Mesenchymal stem cell (in vitro differentiated cells and primary cell): ENCODE data around the gene STUB1.
A peak's percentile ranks its signal among the peaks of the same experiment; 100 is the strongest.

ENCODE experiments used
- DNase-seq: peaks from one replicate; pipeline ENCODE4 v3.0.0-alpha.2; 2013
- H2AFZ ChIP-seq: one replicate; pipeline ENCODE4 v1.6.1; 2013; ENCODE audit warnings: low read depth, mild to moderate bottlenecking, control low read depth, inconsistent platforms, low read length, moderate library complexity
- H2AK5ac ChIP-seq: 2 replicates; pipeline ENCODE4 v1.6.1; 2013; ENCODE audit warnings: low read length, moderate library complexity, mild to moderate bottlenecking, inconsistent platforms; ENCODE audit not compliant: severe bottlenecking
- H2BK120ac ChIP-seq: one replicate; pipeline ENCODE4 v1.6.1; 2013; ENCODE audit warnings: low read depth, mild to moderate bottlenecking, inconsistent platforms, low read length, moderate library complexity
- H2BK12ac ChIP-seq, 2 experiments: one replicate each; pipeline ENCODE4 v1.6.1; 2013; ENCODE audit warnings: inconsistent platforms in 2 of 2, low read length in 2 of 2, mild to moderate bottlenecking in 2 of 2, moderate library complexity in 2 of 2, control low read depth in 1 of 2
- H2BK15ac ChIP-seq: one replicate; pipeline ENCODE4 v1.6.1; 2013; ENCODE audit warnings: mild to moderate bottlenecking, low read depth, inconsistent platforms; ENCODE audit not compliant: poor library complexity, severe bottlenecking
- H2BK5ac ChIP-seq: 2 replicates; pipeline ENCODE4 v1.6.1; 2013; ENCODE audit warnings: low read depth, mild to moderate bottlenecking, low read length, control low read depth, inconsistent platforms; ENCODE audit not compliant: poor library complexity, severe bottlenecking
- H3K14ac ChIP-seq, 2 experiments: one replicate each; pipeline ENCODE4 v1.6.1; 2013; ENCODE audit warnings: inconsistent platforms in 2 of 2, low read length in 2 of 2, control low read depth in 1 of 2, mild to moderate bottlenecking in 1 of 2, moderate library complexity in 1 of 2
- H3K18ac ChIP-seq, 2 experiments: one replicate each; pipeline ENCODE4 v1.6.1; 2013; ENCODE audit warnings: inconsistent platforms in 2 of 2, low read length in 2 of 2, control low read depth in 1 of 2, low read depth in 1 of 2, mild to moderate bottlenecking in 1 of 2
- H3K23ac ChIP-seq, 2 experiments: one replicate each; pipeline ENCODE4 v1.6.1; 2013; ENCODE audit warnings: inconsistent platforms in 2 of 2, low read length in 2 of 2, mild to moderate bottlenecking in 2 of 2, moderate library complexity in 2 of 2, control low read depth in 1 of 2
- H3K27ac ChIP-seq: 2 replicates; pipeline ENCODE4 v1.5.1; 2013; ENCODE audit warnings: mild to moderate bottlenecking, moderate library complexity, low read length, control low read depth, inconsistent platforms; ENCODE audit not compliant: poor library complexity, severe bottlenecking
- H3K27me3 ChIP-seq, 2 experiments: 2 replicates each; pipeline versions ENCODE4 v1.6.1 to v1.7.0; 2013; ENCODE audit warnings: low read length in 2 of 2, mild to moderate bottlenecking in 2 of 2, moderate library complexity in 2 of 2, control low read depth in 1 of 2, inconsistent platforms in 1 of 2; ENCODE audit not compliant: control insufficient read depth in 1 of 2, insufficient read depth in 1 of 2
- H3K36me3 ChIP-seq, 2 experiments: 2 replicates each; pipeline versions ENCODE4 v1.6.1 to v1.7.0; 2013; ENCODE audit warnings: low read length in 2 of 2, control low read depth in 1 of 2, inconsistent platforms in 1 of 2, low read depth in 1 of 2, mild to moderate bottlenecking in 1 of 2; ENCODE audit not compliant: insufficient read depth in 2 of 2, control insufficient read depth in 1 of 2
- H3K4ac ChIP-seq, 2 experiments: one replicate each; pipeline ENCODE4 v1.6.1; 2013; ENCODE audit warnings: inconsistent platforms in 2 of 2, low read length in 2 of 2, mild to moderate bottlenecking in 2 of 2, moderate library complexity in 2 of 2, control low read depth in 1 of 2, low read depth in 1 of 2
- H3K4me1 ChIP-seq: 2 replicates; pipeline ENCODE4 v1.6.1; 2013; ENCODE audit warnings: low read depth, low read length, control low read depth; ENCODE audit not compliant: control insufficient read depth, insufficient read depth
- H3K4me2 ChIP-seq: 2 replicates; pipeline ENCODE4 v1.6.1; 2013; ENCODE audit warnings: low read length, mild to moderate bottlenecking, inconsistent platforms; ENCODE audit not compliant: poor library complexity, severe bottlenecking
- H3K4me3 ChIP-seq, 2 experiments: 2 replicates each; pipeline versions ENCODE4 v1.5.1 to v1.7.0; 2013; ENCODE audit warnings: low read length in 2 of 2, mild to moderate bottlenecking in 2 of 2, control low read depth in 1 of 2, low read depth in 1 of 2; ENCODE audit not compliant: insufficient read depth in 1 of 2
- H3K79me1 ChIP-seq: replicated peaks from 2 replicates; pipeline ENCODE4 v1.6.1; 2013; ENCODE audit warnings: mild to moderate bottlenecking, control low read depth, low read length, inconsistent platforms; ENCODE audit not compliant: poor library complexity, severe bottlenecking
- H3K9ac ChIP-seq: 2 replicates; pipeline ENCODE4 v1.7.0; 2013; ENCODE audit warnings: mild to moderate bottlenecking, low read length, moderate library complexity
- H3K9me3 ChIP-seq: 2 replicates; pipeline ENCODE4 v1.7.0; 2013; ENCODE audit warnings: mild to moderate bottlenecking, low read length; ENCODE audit not compliant: control insufficient read depth
- H4K8ac ChIP-seq: one replicate; pipeline ENCODE4 v1.6.1; 2013; ENCODE audit warnings: inconsistent platforms, mild to moderate bottlenecking, low read length, moderate library complexity
- H4K91ac ChIP-seq: one replicate; pipeline ENCODE4 v1.6.1; 2013; ENCODE audit warnings: mild to moderate bottlenecking, low read length, inconsistent platforms
- WGBS: methylation state at CpG from one replicate; pipeline ENCODE4 v1.1.7; 2013; ENCODE audit warnings: mixed read lengths; 5-methylcytosine and 5-hydroxymethylcytosine counted together

STUB1 gene

DNA sequence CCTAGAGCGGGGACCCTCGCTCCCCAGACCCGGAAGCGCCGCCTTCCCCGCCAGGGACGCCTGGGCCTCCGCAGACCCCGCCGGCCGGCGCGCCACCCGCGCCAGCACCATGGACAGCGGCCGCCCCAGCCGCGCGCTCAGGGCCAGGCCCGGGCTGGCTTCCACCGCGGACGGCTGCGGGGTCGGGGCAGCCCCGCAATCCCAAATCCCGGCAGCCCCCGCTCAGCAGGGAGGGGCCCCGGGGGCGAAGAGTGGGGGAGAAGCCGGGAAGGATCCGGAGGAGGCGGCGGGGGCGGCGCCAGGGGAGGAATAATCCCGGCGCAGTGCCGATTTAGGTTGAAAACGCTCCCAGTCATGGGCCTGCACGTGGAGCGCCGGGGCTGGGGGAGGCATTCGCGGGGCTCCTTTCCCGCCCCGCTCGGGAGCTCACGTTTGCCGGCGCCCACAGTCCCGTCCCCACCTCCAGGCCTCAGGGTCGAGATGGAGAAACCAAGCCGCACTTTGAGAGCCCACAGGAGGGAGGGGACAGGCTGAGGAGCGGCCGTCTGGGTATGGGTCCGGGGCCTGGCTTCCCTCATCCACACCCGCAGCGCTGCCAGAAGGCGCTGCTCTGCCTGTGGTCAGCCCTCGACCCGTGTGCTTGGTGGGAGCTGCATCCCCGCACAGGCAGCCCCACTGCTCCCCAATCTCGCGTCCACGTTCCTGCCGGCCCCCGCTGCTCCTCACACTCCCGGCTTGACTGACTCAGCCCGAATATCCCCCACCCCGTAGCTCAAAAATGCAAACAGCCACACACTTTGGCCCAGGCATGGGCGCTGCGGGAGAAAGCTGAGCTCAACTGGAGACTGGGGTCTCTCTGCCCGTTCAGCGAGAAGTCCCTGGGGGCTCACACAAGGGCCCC, 20.7 kb downstream of the STUB1 start:
- no peak overlapping the region for H3K9ac ChIP-seq
- no peak overlapping the region for H2BK15ac ChIP-seq
- no peak overlapping the region for H2AFZ ChIP-seq
- WGBS, result 12% methylated on average over 67 of the region's 76 CpGs
- no peak overlapping the region for H2BK5ac ChIP-seq
- H3K27ac ChIP-seq, result no peak overlapping the region
- H4K8ac ChIP-seq, result no peak overlapping the region
- H2AK5ac ChIP-seq, result no peak overlapping the region
- H3K14ac ChIP-seq, result no peak overlapping the region
- H3K79me1 ChIP-seq, result no peaks in the 10 kb centered on the region
- H3K27me3 ChIP-seq, result peaks cover 71 to 74% of the 10 kb centered on the region in 2 experiments
- peaks cover 6% of the 10 kb centered on the region for H3K4me1 ChIP-seq
- H2BK12ac ChIP-seq, result no peak overlapping the region
- no peak overlapping the region for H3K4me3 ChIP-seq
- no peak overlapping the region for H4K91ac ChIP-seq
- H2BK120ac ChIP-seq, result no peak overlapping the region
- no peaks in the 10 kb centered on the region for H3K9me3 ChIP-seq
- no peak for DNase-seq
- H3K23ac ChIP-seq, result no peak overlapping the region
- no peak overlapping the region for H3K18ac ChIP-seq
- H3K36me3 ChIP-seq, result peaks cover 0 to 3% of the 10 kb centered on the region in 2 experiments
- no peak overlapping the region for H3K4ac ChIP-seq
- H3K4me2 ChIP-seq, result peak overlapping the region; percentile 8

DNA sequence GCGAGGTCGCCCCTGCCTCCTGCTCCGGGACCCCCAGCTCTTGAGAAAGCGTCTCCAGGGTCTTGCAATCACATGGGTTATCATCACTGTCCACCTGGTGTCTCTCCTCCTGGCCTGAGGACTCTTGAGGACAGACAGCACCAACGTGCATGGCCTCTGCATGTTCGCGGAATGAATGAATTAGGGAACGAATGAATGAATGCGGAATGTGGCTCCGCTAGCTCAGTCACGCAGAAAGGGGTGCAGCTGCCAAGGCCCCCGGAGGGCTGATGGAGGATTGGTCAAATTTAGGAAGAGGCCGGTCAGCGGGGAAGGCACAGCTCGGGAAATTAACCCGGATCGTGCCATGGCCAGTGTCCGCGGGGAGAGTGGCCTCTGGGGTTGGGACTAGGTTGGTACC, 22.1 kb downstream of the STUB1 start:
- H4K91ac ChIP-seq, result no peak overlapping the region
- H3K23ac ChIP-seq, result no peak overlapping the region
- H3K4me1 ChIP-seq, result peaks cover 10% of the 10 kb centered on the region
- no peak overlapping the region for H3K4me3 ChIP-seq
- no peaks in the 10 kb centered on the region for H3K9me3 ChIP-seq
- H3K18ac ChIP-seq, result no peak overlapping the region
- no peaks in the 10 kb centered on the region for H3K36me3 ChIP-seq
- H2BK15ac ChIP-seq, result no peak overlapping the region
- H2BK5ac ChIP-seq, result no peak overlapping the region
- no peak overlapping the region for H3K4ac ChIP-seq
- H2BK12ac ChIP-seq, result no peak overlapping the region
- DNase-seq, result no peak
- H2BK120ac ChIP-seq, result no peak overlapping the region
- no peak overlapping the region for H2AFZ ChIP-seq
- H3K9ac ChIP-seq, result no peak overlapping the region
- peaks cover 76% of the 10 kb centered on the region in 2 experiments for H3K27me3 ChIP-seq
- WGBS, result 82% methylated on average over 19 of the region's 19 CpGs
- no peaks in the 10 kb centered on the region for H3K79me1 ChIP-seq
- H3K27ac ChIP-seq, result no peak overlapping the region
- no peak overlapping the region for H3K14ac ChIP-seq
- no peak overlapping the region for H2AK5ac ChIP-seq
- H4K8ac ChIP-seq, result no peak overlapping the region
- no peak overlapping the region for H3K4me2 ChIP-seq

DNA sequence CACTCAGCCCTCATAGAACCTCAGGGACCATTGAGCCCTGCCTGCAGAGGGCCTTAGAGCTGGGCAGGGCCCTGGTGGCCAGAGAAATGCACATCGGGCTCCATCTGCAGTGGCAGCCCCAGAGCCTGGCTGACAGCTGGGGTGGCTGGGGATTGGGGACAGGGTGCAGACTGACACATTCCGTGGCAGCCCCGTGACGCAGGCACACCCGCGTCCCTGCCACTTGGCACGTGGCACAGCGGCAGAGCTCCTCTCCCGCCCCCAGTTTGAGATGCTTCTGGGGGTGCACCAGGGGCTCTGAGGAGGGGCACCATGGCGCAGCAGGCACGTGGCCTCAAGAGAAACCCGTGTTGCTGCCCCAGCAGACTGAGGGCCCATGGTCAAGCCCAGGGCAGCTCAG, 23.2 kb downstream of the STUB1 start:
- Histone ChIP-seq H3K18ac (no peak overlapping the region), H2AK5ac (no peak overlapping the region), H4K91ac (no peak overlapping the region), H3K9ac (no peak overlapping the region), H3K23ac (peak overlapping the region in 1 of 2 experiments; percentile 27), H3K9me3 (no peaks in the 10 kb centered on the region), H4K8ac (no peak overlapping the region), H3K4me1 (peaks cover 10% of the 10 kb centered on the region), H3K27me3 (peaks cover 83 to 84% of the 10 kb centered on the region in 2 experiments), H2BK120ac (no peak overlapping the region), H3K4me3 (no peak overlapping the region), H2BK15ac (no peak overlapping the region), H3K27ac (no peak overlapping the region), H3K79me1 (no peaks in the 10 kb centered on the region), H2BK12ac (no peak overlapping the region), H3K14ac (no peak overlapping the region), H3K4me2 (no peak overlapping the region), H3K4ac (no peak overlapping the region), H2AFZ (no peak overlapping the region), H3K36me3 (no peaks in the 10 kb centered on the region), H2BK5ac (no peak overlapping the region)
- WGBS, result 79% methylated on average over 12 of the region's 12 CpGs
- no peak for DNase-seq

DNA sequence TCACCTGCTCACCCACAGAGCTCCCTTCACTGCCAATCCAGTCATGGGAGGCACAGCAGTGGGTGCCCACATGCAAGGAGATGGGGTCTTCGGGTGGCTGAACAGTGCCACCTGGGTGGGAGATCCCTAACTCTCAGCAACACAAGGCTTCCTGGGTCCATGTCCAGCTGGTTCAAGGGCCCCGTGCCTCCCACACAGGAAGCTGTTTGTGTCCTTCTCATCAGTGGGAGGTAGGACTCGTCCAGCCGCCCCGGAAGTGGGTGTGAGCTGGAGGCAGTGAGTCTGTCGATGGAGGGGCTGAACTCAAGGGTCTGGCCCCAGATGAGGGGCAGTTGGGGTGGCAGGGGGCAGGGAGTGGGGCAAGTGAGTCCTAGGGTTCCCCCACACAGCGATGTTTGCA, 23.8 kb downstream of the STUB1 start:
- Histone ChIP-seq H3K4me3 (no peak overlapping the region), H3K27me3 (peaks cover 85 to 86% of the 10 kb centered on the region in 2 experiments), H3K4ac (no peak overlapping the region), H3K4me1 (peaks cover 10% of the 10 kb centered on the region), H3K9me3 (no peaks in the 10 kb centered on the region), H3K27ac (no peak overlapping the region), H3K9ac (no peak overlapping the region), H2BK15ac (no peak overlapping the region), H3K79me1 (no peaks in the 10 kb centered on the region), H3K4me2 (no peak overlapping the region), H4K91ac (no peak overlapping the region), H3K36me3 (no peaks in the 10 kb centered on the region), H3K14ac (no peak overlapping the region), H2BK120ac (no peak overlapping the region), H2BK12ac (no peak overlapping the region), H4K8ac (no peak overlapping the region), H3K18ac (no peak overlapping the region), H2AK5ac (no peak overlapping the region), H2AFZ (no peak overlapping the region), H3K23ac (no peak overlapping the region), H2BK5ac (no peak overlapping the region)
- 78% methylated on average over 7 of the region's 7 CpGs for WGBS
- no peak for DNase-seq
